GM23248 (cell line): ENCODE results near the gene LCN15.

Experiments used
- EZH2 ChIP-seq: fragments of 200-600 bp; sonication (generic); IDR thresholded peaks from 2 replicates; pipeline ENCODE4 v1.6.1; 2018; ENCODE audit warnings: antibody characterized with exemption, mild to moderate bottlenecking; ENCODE audit not compliant: insufficient read depth, poor library complexity, severe bottlenecking
- EZH2phosphoT487 ChIP-seq: fragments of 200-600 bp; sonication (generic); IDR thresholded peaks from 2 replicates; pipeline ENCODE4 v1.6.1; 2018; ENCODE audit warnings: antibody characterized with exemption, moderate library complexity, mild to moderate bottlenecking, low read depth; ENCODE audit not compliant: insufficient read depth

DNA sequence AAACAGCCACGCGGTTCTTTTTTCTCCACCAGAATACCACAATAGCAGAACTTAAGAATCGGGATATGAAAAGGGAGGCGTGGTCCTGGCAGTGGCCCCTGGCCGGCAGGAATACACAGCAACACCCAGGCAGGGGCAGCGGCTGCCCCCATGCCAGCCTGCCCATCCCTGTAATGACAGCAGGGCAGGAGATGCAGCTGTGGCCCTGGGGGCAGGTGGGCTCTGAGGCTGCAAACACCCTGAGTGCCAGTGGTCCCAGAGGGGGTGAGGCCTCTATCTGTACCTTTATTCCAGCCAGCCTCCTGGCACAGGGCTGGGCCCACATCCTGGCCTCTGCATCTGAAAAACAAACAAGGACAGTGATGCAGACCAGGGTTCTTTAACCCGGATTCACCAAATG lies 39.5 kb downstream of the LCN15 start:
- TF ChIP-seq EZH2 (no peak), EZH2phosphoT487 (no peak)
